GM19328 (cell line): ENCODE data around the gene SELENOH.

ENCODE experiments used
- ATAC-seq: cut with Tn5 transposase; IDR thresholded peaks from one replicate; pipeline ENCODE4 v1.9.1; 2021; ENCODE audit warnings: mild to moderate bottlenecking, moderate library complexity; ENCODE audit not compliant: unreplicated experiment

SELENOH gene

GRCh38 chr11:57778318-57779037, 37.2 kb downstream of the SELENOH start:
- ATAC-seq, result no peak

GRCh38 chr11:57779276-57779675, 38.0 kb downstream of the SELENOH start:
- ATAC-seq, result no peak

- no peak for ATAC-seq
Measured at GRCh38 chr11:57781529-57781943, 40.2 kb downstream of the SELENOH start.

GRCh38 chr11:57785072-57785471, 43.8 kb downstream of the SELENOH start:
- no peak for ATAC-seq

GRCh38 chr11:57786436-57786835, 45.1 kb downstream of the SELENOH start:
- ATAC-seq, result no peak

GRCh38 chr11:57787006-57787604, 45.8 kb downstream of the SELENOH start:
- ATAC-seq, result no peak

GRCh38 chr11:57787920-57788702, 46.8 kb downstream of the SELENOH start:
- ATAC-seq, result no peak

GRCh38 chr11:57788703-57789088, 47.4 kb downstream of the SELENOH start:
- no peak for ATAC-seq

GRCh38 chr11:57791321-57792059, 50.2 kb downstream of the SELENOH start:
- ATAC-seq, result no peak

- ATAC-seq, result peak; percentile 84
Measured at GRCh38 chr11:57792060-57792541, 50.8 kb downstream of the SELENOH start.

- ATAC-seq, result no peak
Measured at GRCh38 chr11:57792870-57793269, 51.6 kb downstream of the SELENOH start.
